NCI-H2196 (cell line): ENCODE results near the gene PKIB.

Experiments
- DNase-seq: peaks from one replicate; lab custom pipeline; 2025; ENCODE audit not compliant: unreplicated experiment; lab: John Stamatoyannopoulos, UW

PKIB gene

GRCh38 chr6:122704066-122704465 is 93.9 kb downstream of the PKIB start:
- no peak for DNase-seq

GRCh38 chr6:122709922-122710512 is 99.8 kb downstream of the PKIB start:
- DNase-seq: no peak

GRCh38 chr6:122710908-122711635 is 100.9 kb downstream of the PKIB start:
- DNase-seq: no peak

GRCh38 chr6:122712093-122712447 is 101.9 kb downstream of the PKIB start:
- DNase-seq: no peak

- DNase-seq: no peak
Measured at GRCh38 chr6:122712448-122713137, 102.4 kb downstream of the PKIB start.

GRCh38 chr6:122713138-122713537 is 102.9 kb downstream of the PKIB start:
- no peak for DNase-seq

- DNase-seq: no peak
Measured at GRCh38 chr6:122714059-122714458, 103.9 kb downstream of the PKIB start.

- DNase-seq: no peak
Measured at GRCh38 chr6:122715725-122716124, 105.5 kb downstream of the PKIB start.

GRCh38 chr6:122717350-122717749 is 107.1 kb downstream of the PKIB start:
- DNase-seq: no peak

- DNase-seq: no peak
Measured at GRCh38 chr6:122718616-122719015, 108.4 kb downstream of the PKIB start.

- DNase-seq: no peak
Measured at GRCh38 chr6:122719176-122719575, 109.0 kb downstream of the PKIB start.

- no peak for DNase-seq
Measured at GRCh38 chr6:122722746-122723145, 112.5 kb downstream of the PKIB start.

- peak; percentile 13 for DNase-seq
Measured at GRCh38 chr6:122726649-122727048, 116.4 kb downstream of the PKIB start.

GRCh38 chr6:122727244-122727643 is 117.0 kb downstream of the PKIB start:
- DNase-seq: no peak

- DNase-seq: no peak
Measured at GRCh38 chr6:122730334-122730733, 120.1 kb downstream of the PKIB start.

GRCh38 chr6:122730775-122731386 is 120.7 kb downstream of the PKIB start:
- DNase-seq: peak; percentile 54

GRCh38 chr6:122733259-122733658 is 123.1 kb downstream of the PKIB start:
- no peak for DNase-seq

GRCh38 chr6:122734529-122735395 is 124.6 kb downstream of the PKIB start:
- DNase-seq: no peak

GRCh38 chr6:122735582-122735981 is 125.4 kb downstream of the PKIB start:
- peak; percentile 68 for DNase-seq

- peak; percentile 68 for DNase-seq
Measured at GRCh38 chr6:122736163-122736562, 126.0 kb downstream of the PKIB start.

GRCh38 chr6:122736616-122737015 is 126.4 kb downstream of the PKIB start:
- peak; percentile 34 for DNase-seq
